NCI-H1930 (cell line): ENCODE results near the gene ZBED4.
A peak's percentile ranks its signal among the peaks of the same experiment; 100 is the strongest.
"Not testable (repeated sequence)": the region's sequence is repeated elsewhere in the genome, so short reads cannot be mapped to it uniquely, and the experiment has no call there.

Experiments
- DNase-seq, 2 experiments: peaks; one replicate each; lab custom pipeline; 2025; lab: John Stamatoyannopoulos, UW

ZBED4 gene

GRCh38 chr22:49852898-49853894 is at the start of gene ZBED4:
Gene ZBED4, plus strand, starts transcription at chr22:49853844. Its CDS starts 29,819 bp downstream, at chr22:49883663.
- peak; percentile 94 to 98 for DNase-seq

- DNase-seq, result no peak
These were observed 46.5 kb upstream of the ZBED4 start for GRCh38 chr22:49807129-49807528.

GRCh38 chr22:49807780-49808708 is 45.6 kb upstream of the ZBED4 start:
- DNase-seq, result no peak

GRCh38 chr22:49810363-49811019 is 43.2 kb upstream of the ZBED4 start:
- DNase-seq, result no peak

GRCh38 chr22:49811020-49811791 is 42.4 kb upstream of the ZBED4 start:
- no peak for DNase-seq

GRCh38 chr22:49812838-49813237 is 40.8 kb upstream of the ZBED4 start:
- no peak for DNase-seq

GRCh38 chr22:49814164-49814686 is 39.4 kb upstream of the ZBED4 start:
- no peak for DNase-seq

GRCh38 chr22:49814856-49815255 is 38.8 kb upstream of the ZBED4 start:
- DNase-seq, result no peak

- DNase-seq, result no peak
These were observed 38.0 kb upstream of the ZBED4 start for GRCh38 chr22:49815641-49816091.

- no peak for DNase-seq
These were observed 36.3 kb upstream of the ZBED4 start for GRCh38 chr22:49817359-49817758.

GRCh38 chr22:49820984-49821383 is 32.7 kb upstream of the ZBED4 start:
- no peak for DNase-seq

- DNase-seq, result not testable (repeated sequence)
These were observed 31.9 kb upstream of the ZBED4 start for GRCh38 chr22:49821741-49822140.

GRCh38 chr22:49823289-49824045 is 30.2 kb upstream of the ZBED4 start:
- DNase-seq, result no peak

GRCh38 chr22:49824185-49824925 is 29.3 kb upstream of the ZBED4 start:
- DNase-seq, result no peak

GRCh38 chr22:49824936-49825335 is 28.7 kb upstream of the ZBED4 start:
- DNase-seq, result no peak

GRCh38 chr22:49825436-49825835 is 28.2 kb upstream of the ZBED4 start:
- no peak for DNase-seq

GRCh38 chr22:49825944-49826602 is 27.6 kb upstream of the ZBED4 start:
- DNase-seq, result no peak

GRCh38 chr22:49826603-49827270 is 26.9 kb upstream of the ZBED4 start:
- no peak for DNase-seq
